GM19438 (cell line): ENCODE data around the gene REPIN1.
"Not testable (repeated sequence)": the region's sequence is repeated elsewhere in the genome, so short reads cannot be mapped to it uniquely, and the experiment has no call there.

ENCODE experiments used
- ATAC-seq: cut with Tn5 transposase; IDR thresholded peaks from one replicate; pipeline ENCODE4 v1.9.1; 2021; ENCODE audit warnings: low read depth; ENCODE audit not compliant: unreplicated experiment

Gene REPIN1

DNA sequence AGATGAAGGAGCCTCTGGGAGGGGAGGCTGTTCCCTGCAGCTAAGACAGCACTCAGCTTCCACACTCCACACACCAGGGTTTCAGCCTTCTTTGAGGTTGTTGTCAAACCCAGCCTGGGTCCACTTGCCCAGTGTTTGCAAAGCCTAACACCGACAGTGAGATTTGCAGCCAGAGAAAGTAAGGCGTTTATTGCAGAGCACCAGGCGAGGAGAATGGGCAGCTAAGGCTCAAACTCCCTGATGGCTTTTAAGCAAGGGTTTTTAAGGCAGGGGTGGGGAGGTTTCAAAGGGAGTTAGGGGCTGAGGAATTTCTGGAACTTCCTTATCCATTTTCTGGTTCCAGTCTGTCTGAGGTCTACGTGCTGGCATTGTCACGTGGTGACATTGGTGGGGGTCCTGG, 5.8 kb downstream of the REPIN1 start:
- ATAC-seq, result no peak

DNA sequence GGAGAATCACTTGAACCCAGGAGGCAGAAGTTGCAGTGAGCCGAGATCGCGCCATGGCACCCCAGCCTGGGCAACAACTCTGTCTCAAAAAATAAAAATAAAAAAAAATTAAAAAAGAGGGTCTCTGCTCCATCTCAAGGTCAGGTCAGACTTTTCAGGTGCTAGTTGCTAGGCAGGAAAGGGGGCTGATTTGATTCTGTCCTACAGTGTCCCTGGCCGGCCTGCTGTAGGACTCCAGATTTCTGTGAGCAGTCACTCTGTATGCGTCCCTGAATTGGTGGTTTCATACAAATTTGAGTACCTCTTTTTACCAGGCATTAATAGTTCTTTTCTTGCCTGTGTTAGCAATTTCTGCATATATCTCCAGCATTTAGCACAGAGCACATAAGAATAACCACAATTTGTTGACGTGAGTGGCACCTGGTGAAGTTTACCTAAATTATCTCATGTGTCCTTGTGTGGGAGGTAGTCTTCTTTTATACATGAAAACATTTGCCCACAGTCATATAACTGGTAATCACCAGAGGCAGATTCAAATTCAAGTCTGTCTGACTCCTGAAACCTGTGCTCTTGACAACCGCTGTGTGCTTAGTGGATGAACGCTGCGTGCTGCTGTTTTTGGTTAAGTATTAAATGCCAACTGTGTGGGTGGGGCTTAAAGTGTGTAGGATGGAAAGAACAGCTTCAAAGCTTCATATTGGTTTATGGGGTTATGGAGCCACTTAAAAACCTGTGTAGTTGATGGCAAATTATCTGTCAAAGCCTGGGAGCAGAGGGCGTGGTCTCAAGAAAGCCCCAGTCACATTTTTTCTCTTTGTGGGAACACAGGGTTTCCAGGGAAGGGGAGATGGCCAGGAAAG, 7.3 kb downstream of the REPIN1 start:
- ATAC-seq, result no peak

DNA sequence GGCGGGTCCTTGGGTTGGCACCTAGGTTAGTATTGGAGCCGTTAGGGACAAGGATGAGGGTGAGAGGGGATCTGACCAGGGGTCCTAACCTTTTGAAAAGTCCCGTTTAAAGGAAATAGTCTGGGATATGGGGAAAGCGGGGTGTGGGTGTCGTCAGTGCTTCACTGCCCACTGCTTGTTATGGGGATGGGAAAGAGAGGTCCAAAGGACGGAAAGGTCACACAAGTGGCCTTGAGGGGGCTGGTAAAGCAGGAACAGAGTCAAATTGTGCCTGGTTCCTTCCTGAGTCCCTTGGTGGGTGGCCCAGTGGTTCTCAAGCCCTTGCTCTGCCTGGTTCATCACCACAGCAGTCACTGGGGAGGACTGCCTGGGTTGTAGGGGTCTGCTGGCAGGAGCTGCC, 7.9 kb downstream of the REPIN1 start:
- ATAC-seq, result no peak

DNA sequence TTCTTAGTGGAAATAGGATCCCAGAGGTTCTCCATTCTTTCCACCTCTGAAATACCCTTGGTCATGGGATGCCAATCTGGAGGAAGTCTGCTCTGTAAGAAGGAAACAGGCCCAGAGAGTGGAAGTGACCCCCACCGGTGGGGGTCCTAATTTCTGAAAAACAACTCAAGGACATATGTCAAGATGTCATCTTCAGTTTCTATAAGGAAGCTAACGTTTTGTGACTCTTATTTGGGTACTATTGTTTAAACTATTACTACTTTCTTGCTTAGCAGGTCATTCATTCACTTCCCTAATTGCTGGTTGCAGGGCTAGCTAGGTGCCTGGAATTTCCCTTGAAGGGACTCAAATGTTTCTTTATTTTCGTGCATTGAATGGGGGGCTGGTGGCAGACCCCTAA, 8.6 kb downstream of the REPIN1 start:
- ATAC-seq, result no peak

DNA sequence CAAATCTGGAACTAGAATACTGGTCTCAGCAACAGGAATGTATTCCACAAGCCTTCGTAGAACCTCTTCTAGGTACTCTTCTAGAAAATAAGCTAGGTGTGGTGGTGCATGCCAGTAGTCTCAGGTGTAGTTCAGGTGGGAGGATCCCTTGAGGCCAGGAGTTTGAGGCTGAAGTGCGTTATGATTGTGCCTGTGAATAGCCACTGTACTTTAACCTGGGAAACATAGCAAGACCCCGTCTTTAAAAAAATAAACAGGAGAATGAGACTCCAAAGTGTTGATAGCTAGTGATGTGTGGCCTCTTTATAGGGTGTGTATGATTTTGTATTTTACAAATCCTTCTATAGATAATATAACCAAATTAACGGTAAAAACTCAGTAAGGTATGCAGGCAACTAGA, 9.0 kb downstream of the REPIN1 start:
- no peak for ATAC-seq

DNA sequence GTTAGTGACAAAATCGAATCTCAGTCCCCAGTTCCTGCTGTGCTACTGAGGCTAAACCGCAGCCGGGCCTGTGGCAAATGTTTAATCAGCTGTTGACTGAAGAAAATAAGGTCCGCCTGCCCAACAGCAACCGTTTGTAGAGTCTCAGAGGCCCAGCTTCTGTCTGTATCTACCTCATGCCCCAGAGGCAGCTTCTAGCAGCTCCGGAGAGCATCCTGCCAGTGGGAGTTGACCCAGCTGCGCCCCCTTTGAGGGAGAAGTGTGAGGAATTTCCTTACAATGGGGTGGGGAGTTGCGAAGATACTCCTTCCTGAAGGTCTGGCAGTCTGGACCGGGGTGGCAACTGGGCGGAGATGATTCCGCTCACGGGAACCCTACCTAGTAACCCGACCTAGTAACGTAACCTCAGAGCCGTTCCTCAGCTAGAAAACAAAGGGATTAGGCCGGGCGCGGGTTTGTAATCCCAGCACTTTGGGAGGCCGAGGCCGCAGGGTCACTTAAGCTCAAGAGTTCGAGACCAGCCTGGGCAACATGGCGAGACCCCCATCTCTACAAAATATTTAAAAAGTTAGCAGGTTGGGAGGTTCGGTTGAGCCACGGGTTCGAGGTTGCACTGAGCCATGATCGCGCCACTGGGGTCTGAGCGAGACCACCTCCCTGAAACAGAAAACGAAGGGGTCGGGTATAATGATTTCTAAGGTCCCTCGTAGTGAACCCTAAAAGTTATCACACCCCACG, 9.7 kb downstream of the REPIN1 start:
- peak; percentile 13 for ATAC-seq

DNA sequence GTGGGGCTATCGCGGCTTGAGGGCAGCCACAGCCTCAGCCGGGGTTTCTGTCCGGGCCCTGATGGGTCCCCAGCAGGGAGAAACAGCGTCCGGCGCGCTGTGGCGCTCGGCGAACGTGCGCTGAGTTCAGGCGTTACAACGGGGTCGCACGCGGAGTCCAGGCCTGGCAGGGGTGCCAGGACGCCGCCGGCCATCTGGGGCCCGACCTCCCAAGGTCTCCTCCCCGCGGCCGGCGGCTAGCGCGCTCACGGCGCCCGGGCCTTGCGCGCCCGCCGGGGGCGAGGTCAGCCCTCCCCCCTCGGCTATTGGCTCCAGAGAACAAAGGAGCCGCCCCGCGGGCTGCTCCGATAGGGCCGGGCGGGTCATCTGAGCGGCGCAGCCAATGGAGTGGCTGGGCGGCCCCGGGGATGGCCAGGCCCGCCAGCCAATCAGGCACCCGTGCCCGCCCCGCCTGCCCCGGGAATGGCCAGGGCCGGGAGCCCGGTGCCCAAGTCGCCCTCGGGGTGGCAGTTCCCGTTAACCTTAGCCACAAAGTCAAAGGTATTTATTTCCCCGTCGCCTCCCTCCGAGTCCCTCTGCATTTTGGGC, 10.3 kb downstream of the REPIN1 start, which contains the start of gene ZNF775:
TSS of gene ZNF775 (plus strand) at position 478 of the 588 bp plus-strand sequence. CDS start 9,141 bp downstream, outside the sequence.
- peak; percentile 53 for ATAC-seq

DNA sequence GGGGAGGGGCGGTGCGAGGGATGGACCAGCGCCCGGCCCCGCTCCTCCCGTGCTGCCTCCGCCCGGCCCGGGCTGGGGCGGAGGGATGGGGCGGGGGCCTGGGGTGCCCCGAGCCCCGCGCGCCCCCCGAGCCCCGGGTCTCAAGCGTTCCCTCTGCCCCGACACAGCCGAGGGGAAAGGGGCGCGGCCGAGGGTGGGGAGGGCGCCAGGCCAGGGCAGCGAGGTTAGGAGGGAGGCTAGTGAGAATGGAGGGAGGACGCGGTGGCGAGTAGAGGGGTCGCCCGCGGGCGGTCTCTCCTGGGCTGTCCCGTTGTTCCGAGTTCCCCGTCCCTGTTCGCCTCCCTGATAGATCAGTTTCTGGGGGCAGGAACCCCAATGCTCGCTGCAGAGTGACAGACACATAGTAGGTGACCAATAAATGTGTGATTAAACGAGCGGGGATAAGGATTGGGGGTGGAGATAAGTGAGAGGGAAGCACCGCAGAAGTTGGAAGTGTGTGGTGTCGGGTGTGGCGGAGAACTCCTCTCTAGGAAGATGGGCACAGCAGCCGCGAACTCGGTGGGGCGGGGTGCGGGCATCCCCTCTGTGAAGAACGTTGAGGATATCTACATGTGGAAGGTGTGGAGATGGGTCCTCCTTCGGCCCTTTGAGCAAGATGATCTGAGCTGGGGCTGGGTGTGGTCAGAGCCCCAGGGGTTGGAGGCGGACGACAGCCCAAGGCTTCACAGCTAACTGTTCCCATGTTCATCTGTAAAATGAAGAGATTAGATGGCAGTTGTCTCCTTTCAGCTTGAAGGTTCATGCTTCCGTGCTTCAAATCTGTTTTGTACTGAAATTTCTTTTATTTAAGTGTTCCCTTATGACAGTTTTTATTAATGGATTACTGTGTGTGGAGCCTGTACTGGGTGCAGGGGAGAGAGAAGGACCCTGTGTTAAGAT, 11.1 kb downstream of the REPIN1 start:
- no peak for ATAC-seq

DNA sequence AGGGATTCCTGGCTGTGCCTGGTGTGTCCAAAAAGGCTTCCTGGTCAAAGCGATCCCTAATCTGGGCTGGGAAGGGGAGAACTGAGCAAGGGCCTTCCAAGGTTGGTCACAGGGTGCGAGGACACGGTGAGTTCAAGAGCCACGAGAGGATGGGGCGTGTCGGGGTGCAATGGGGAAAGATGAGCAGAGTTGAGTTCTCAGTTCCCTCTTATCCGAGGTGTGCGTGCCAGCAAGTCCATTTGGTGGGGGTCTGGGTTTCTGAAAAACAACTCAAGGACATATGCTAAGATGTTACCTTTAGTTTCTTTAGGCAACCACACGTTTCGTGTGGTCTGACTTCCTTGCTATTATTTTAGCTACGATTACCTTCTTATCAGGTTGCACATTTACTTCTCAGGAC, 11.8 kb downstream of the REPIN1 start:
- ATAC-seq, result no peak

DNA sequence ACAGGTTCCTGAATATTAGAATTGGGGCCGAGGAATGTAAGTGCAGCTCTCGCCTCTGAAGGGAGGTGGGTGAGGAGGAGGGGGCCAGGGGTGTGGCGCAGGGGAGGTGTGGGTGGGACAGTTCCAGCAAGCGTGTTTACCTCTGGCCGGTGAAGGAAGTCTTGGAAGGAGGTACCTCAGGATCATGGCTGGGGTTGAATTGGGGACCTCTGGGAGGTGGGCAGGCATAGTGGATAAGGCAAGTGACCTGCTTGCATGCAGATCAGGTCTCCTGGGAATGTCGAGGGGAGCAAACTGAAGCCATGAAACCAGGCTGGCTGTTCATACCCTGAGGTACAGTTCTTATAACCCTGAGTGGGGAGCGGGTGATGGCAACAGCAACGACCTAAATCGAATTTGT, 12.5 kb downstream of the REPIN1 start:
- ATAC-seq, result no peak

DNA sequence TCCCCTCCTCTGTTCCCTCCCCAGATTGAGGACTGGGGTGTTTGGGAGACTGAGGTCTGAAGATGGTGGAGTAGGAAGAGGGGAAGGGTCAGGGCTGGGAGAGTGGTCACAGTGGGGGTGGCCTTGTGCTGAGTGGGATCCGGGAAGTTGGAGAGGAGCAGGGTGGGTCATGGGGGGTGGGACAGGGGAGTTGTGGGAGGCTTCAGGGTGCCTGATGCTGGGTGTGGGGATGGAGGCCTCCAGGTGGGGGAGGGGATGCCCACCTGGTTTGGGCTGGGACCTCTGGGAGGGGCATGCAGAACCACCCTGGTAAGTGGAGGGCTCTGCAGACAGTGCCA, 13.1 kb downstream of the REPIN1 start:
- ATAC-seq, result no peak

DNA sequence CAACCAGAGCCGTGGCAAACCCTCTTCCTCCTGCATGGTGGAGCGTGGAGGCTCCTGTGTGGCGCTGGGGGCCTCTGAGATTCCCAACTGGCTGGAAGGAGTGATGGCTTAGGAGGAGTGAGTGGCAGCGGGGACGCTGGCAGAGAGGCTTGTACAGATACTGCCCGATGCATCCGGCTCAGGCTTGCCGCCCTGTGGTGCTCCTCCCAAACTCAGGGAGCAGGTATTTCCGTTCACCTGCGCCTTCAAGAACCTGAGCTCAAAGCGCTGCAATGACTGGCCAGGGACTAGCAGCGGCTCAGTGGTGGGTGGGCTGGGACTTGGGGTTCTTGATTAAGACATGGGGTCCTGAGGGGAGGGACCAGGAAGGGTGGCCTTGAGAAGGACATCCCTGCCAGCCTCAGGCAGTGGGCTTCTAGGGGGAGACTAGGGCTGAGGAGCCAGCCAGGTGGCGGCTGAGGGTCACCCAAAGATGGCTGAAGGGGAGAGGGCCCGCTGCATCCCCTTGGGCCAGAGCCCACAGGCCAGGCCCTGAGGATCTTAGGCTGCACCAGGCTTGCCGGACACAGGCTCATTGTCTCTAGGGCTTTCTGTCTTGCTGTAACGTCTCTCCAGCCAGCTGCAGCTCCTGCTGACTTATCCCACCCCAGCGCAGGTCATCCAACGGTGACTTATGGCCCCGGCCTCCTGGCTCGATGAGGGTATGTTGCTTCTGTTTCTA, 13.7 kb downstream of the REPIN1 start:
- no peak for ATAC-seq

DNA sequence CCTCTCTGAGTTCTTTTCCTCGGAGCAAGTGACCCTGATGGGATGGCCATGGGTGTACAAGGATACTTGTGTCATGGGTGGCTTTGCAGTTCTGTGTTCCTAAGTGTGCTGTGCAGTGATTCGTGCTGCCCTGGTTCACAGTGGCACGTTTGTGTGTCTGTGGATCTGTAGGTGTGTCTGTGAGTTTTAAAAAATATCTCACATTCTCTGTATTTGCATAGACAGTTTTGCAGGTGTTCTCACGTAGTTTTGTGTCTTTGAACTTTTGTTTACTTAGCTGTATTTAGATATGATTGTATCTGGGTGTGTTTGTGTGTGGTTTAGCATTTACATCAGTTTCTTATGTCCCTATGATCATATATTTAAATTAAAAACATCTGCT, 14.2 kb downstream of the REPIN1 start:
- no peak for ATAC-seq

DNA sequence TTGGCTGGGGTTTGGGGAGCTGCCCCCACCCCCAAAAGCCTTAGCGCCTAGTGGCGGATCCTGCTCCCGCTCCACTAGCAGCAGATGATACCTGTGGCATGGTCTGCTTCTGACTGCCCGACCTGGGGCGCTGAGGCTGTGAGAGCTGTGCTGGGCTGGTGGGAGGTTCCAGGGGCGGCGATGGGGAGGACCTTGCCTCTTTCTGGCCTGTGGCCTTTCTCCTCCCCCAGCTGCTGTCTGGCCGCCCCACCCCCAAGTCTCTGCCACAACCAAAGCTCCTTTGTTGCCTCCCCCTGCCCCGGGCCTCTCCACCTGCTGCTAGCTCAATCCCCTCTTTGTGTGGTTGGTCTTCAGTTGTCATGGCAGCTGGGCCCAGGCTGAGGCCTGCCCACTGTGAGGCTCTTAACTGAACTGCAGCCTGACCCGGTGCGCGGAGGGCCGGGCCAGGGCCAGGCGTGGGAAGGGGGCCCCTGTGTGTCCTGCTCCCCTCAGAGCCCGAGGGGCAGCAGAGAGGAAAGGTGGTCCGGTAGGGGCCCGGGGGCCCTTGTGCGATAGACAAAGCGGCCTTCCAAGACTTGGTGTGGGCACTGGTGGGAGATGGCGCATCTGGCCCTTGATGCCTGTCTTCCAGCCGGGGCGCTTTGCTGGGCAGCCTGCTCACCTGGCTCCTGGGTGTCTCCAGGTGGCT, 15.2 kb downstream of the REPIN1 start:
- ATAC-seq, result no peak

DNA sequence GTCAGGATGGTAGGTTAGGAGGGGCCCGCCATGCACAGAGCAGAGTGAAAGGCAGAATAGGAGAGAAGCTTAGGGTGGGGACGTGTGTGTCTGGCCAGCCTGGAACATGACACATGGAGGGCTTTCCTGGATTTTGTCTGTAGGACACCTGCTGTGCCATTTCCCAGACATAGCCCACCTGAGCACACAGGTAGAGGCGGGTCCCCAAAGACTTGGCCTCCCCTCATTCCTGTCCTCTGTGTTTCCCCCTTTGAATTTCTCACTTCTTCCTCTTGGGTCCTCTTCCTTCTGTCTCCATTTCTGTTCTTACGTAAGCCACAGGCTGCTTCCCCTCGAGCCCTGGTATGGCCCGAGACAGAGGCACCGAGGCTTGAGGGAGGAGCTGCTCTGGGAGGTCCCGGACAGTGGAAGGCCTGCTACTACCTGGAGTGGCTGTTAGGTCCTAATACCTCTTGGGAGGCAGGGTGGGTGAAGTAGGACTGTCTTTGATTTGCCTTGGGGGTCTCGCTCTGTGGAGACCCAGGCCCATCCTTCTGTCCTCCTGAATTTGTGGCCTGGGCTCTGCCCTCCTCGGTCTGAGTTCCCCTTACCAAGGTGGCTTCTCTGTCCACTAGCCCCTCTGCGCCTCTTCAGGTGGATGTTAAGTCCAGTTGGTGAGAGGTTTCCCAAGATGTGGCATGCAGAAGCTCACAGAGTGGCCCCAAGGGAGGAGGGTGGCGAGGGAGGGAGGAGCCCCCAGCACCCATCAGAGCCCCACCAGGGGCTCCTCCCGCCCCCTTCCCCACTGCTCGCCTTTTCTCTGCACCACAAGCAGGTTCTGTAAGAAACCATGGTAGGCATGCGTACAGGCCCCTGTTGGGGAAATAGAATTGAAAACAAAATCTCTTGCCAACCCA, 16.0 kb downstream of the REPIN1 start:
- no peak for ATAC-seq

DNA sequence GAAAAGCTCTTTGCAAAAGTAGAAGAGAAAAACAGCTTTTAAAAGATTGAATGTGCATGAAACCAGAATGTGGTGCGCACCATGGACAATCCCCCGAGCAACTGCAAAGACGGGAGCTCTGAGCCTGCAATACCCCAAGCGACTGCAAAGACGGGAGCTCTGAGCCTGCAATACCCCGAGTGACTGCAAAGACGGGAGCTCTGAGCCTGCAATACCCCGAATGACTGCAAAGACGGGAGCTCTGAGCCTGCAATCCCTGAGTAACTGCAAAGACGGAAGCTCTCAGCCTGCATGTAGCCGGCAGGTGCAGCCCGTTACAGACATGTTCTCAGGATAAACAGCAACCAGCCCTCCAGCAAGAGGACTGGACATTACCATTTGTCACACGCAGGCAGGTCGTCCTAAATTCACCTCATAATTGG, 16.7 kb downstream of the REPIN1 start:
- no peak for ATAC-seq

DNA sequence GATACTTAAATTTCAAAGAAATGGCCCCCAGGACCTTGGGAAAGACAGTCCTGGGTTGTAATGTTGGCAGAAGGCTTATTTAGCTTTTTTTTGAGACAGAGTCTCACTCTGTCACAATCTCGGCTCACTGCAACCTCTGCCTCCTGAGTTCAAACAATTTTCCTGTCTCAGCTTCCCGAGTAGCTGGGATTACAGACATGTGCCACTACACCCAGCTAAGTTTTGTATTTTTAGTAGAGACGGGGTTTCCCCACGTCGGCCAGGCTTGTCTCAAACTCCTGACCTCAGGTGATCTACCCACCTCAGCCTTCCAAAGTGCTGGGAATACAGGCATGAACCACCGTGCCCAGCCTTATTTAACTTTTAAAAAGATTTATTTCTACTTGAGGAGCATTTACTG, 17.3 kb downstream of the REPIN1 start:
- ATAC-seq, result not testable (repeated sequence)

DNA sequence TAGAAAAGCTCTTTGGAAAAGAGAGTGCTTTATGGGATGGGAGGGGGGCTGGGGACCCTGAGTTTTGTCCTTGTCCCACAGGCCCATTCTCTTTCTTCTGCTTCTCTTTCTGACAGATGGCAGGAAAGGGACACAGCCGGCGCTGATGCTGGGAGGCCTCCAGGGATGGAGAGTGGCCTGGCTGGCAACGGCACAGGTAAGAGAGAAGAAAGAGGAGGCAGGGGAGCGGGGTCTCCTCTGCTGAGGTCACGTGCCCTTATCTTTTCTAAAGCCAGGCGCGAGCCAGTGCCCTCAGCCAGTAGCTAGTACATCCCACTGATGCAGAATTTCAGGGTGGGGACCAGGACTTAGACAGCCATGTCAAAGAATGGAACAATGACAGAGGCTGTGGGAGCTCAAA, 19.7 kb downstream of the REPIN1 start:
- no peak for ATAC-seq
